ENCODE results near the gene MAMLD1.

The MAMLD1 gene

DNA sequence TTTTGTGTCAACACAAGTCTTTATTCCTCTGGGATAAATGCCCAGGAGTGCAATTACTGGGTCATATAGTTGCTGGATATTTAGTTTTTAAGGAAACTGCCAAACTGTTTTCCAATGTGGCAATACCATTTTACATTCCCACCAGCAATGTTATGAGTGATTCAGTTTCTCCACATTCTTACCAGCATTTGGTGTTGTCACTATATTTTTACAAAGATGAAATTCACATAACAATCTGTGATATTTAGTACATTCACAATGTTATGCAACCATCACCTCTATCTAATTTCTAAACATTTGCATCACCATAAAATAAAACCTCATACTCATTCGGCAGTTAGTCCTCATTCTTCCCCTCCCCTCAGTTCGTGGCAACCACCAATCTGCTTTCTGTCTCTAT is 75.0 kb downstream of the MAMLD1 start:
- Histone ChIP-seq H3K9me2 (replicated peaks; ENCODE audit: control insufficient read depth, low read length) (no peaks in the 10 kb centered on the region), H3K4me3 (ENCODE audit: low read length) (no peak overlapping the region), H3K4me1 (ENCODE audit: control insufficient read depth, low read length) (no peaks in the 10 kb centered on the region), H3K36me3 (ENCODE audit: control insufficient read depth, low read length) (no peaks in the 10 kb centered on the region), H3K27ac (ENCODE audit: low read depth, low read length) (no peak overlapping the region), H3K27me3 (ENCODE audit: control insufficient read depth, low read length) (no peaks in the 10 kb centered on the region), H4K20me1 (ENCODE audit: control insufficient read depth, insufficient read depth, low read depth, low read length) (no peaks in the 10 kb centered on the region), H3K9me3 (ENCODE audit: control insufficient read depth, insufficient read depth, low read length) (no peaks in the 10 kb centered on the region), H3K4me2 (ENCODE audit: low read length) (no peak overlapping the region), H3F3A (ENCODE audit: control insufficient read depth, insufficient read depth) (no peaks in the 10 kb centered on the region), H3K79me2 (ENCODE audit: control insufficient read depth, low read length) (no peaks in the 10 kb centered on the region)
- TF ChIP-seq CTCF (IDR thresholded peaks at IDR 0.05; ENCODE audit: low read depth, low read length, poor library complexity, severe bottlenecking) (no peak), EZH2phosphoT487 (IDR thresholded peaks at IDR 0.05; ENCODE audit: borderline replicate concordance, low read length) (no peak)

GRCh38 chrX:150446151-150446550 is 83.0 kb downstream of the MAMLD1 start:
- Histone ChIP-seq H4K20me1 (ENCODE audit: control insufficient read depth, insufficient read depth, low read depth, low read length) (no peaks in the 10 kb centered on the region), H3K79me2 (ENCODE audit: control insufficient read depth, low read length) (no peaks in the 10 kb centered on the region), H3F3A (ENCODE audit: control insufficient read depth, insufficient read depth) (no peaks in the 10 kb centered on the region), H3K4me3 (ENCODE audit: low read length) (no peak overlapping the region), H3K9me2 (replicated peaks; ENCODE audit: control insufficient read depth, low read length) (no peaks in the 10 kb centered on the region), H3K4me1 (ENCODE audit: control insufficient read depth, low read length) (no peaks in the 10 kb centered on the region), H3K27ac (ENCODE audit: low read depth, low read length) (no peak overlapping the region), H3K27me3 (ENCODE audit: control insufficient read depth, low read length) (no peaks in the 10 kb centered on the region), H3K4me2 (ENCODE audit: low read length) (no peak overlapping the region), H3K36me3 (ENCODE audit: control insufficient read depth, low read length) (no peaks in the 10 kb centered on the region), H3K9me3 (ENCODE audit: control insufficient read depth, insufficient read depth, low read length) (no peaks in the 10 kb centered on the region)
- no peak for TF ChIP-seq EZH2phosphoT487 (IDR thresholded peaks at IDR 0.05; ENCODE audit: borderline replicate concordance, low read length)
- no peak for TF ChIP-seq CTCF (IDR thresholded peaks at IDR 0.05; ENCODE audit: low read depth, low read length, poor library complexity, severe bottlenecking)

- H3K4me3 ChIP-seq (ENCODE audit: low read length), result no peak overlapping the region
- no peaks in the 10 kb centered on the region for H4K20me1 ChIP-seq (ENCODE audit: control insufficient read depth, insufficient read depth, low read depth, low read length)
- H3K79me2 ChIP-seq (ENCODE audit: control insufficient read depth, low read length), result no peaks in the 10 kb centered on the region
- H3K36me3 ChIP-seq (ENCODE audit: control insufficient read depth, low read length), result no peaks in the 10 kb centered on the region
- no peak overlapping the region for H3K27ac ChIP-seq (ENCODE audit: low read depth, low read length)
- H3K4me2 ChIP-seq (ENCODE audit: low read length), result no peak overlapping the region
- no peaks in the 10 kb centered on the region for H3K9me3 ChIP-seq (ENCODE audit: control insufficient read depth, insufficient read depth, low read length)
- H3F3A ChIP-seq (ENCODE audit: control insufficient read depth, insufficient read depth), result no peaks in the 10 kb centered on the region
- H3K4me1 ChIP-seq (ENCODE audit: control insufficient read depth, low read length), result no peaks in the 10 kb centered on the region
- TF ChIP-seq CTCF (IDR thresholded peaks at IDR 0.05; ENCODE audit: low read depth, low read length, poor library complexity, severe bottlenecking), result no peak
- TF ChIP-seq EZH2phosphoT487 (IDR thresholded peaks at IDR 0.05; ENCODE audit: borderline replicate concordance, low read length), result no peak
- H3K27me3 ChIP-seq (ENCODE audit: control insufficient read depth, low read length), result no peaks in the 10 kb centered on the region
- no peaks in the 10 kb centered on the region for H3K9me2 ChIP-seq (replicated peaks; ENCODE audit: control insufficient read depth, low read length)
These were observed 83.9 kb downstream of the MAMLD1 start for GRCh38 chrX:150446995-150447394.

DNA sequence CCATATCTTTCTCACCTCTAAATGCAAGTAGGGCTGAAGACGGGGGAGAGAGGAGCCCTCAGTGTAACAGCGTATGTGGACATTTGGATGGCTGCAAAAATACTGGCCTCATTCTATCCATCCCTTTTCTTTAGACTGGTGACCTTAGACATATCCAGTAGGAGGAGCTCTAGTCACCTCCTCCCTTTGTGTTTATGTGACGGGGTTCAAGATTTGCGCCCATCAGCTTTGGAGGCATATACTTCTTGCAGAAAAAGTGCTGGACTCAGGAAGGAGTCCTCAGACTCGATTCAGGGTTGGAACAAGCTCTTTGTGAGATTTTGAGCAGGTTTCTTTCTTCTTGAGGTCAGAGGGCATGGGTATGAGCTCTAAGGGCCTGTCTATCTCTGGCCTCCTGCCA is 86.2 kb downstream of the MAMLD1 start:
- no peak overlapping the region for H3K27ac ChIP-seq (ENCODE audit: low read depth, low read length)
- no peaks in the 10 kb centered on the region for H3F3A ChIP-seq (ENCODE audit: control insufficient read depth, insufficient read depth)
- no peaks in the 10 kb centered on the region for H3K36me3 ChIP-seq (ENCODE audit: control insufficient read depth, low read length)
- H3K9me3 ChIP-seq (ENCODE audit: control insufficient read depth, insufficient read depth, low read length), result no peaks in the 10 kb centered on the region
- H3K9me2 ChIP-seq (replicated peaks; ENCODE audit: control insufficient read depth, low read length), result no peaks in the 10 kb centered on the region
- TF ChIP-seq CTCF (IDR thresholded peaks at IDR 0.05; ENCODE audit: low read depth, low read length, poor library complexity, severe bottlenecking), result no peak
- no peak for TF ChIP-seq EZH2phosphoT487 (IDR thresholded peaks at IDR 0.05; ENCODE audit: borderline replicate concordance, low read length)
- H3K4me3 ChIP-seq (ENCODE audit: low read length), result no peak overlapping the region
- no peaks in the 10 kb centered on the region for H3K4me1 ChIP-seq (ENCODE audit: control insufficient read depth, low read length)
- no peaks in the 10 kb centered on the region for H4K20me1 ChIP-seq (ENCODE audit: control insufficient read depth, insufficient read depth, low read depth, low read length)
- no peaks in the 10 kb centered on the region for H3K27me3 ChIP-seq (ENCODE audit: control insufficient read depth, low read length)
- no peaks in the 10 kb centered on the region for H3K79me2 ChIP-seq (ENCODE audit: control insufficient read depth, low read length)
- no peak overlapping the region for H3K4me2 ChIP-seq (ENCODE audit: low read length)
